ENCODE data around the gene TMOD1. TPM values are rescaled to one million over a fixed set of nuclear protein-coding genes. Genes with fewer than 3 reads are reported as not detected.
A peak's percentile ranks its signal among the peaks of the same experiment; 100 is the strongest.

The TMOD1 gene
- total and polyA plus RNA-seq, 4 donors, result 9.2 to 20.0 (median 14.1) TPM

GRCh38 chr9:97527626-97528528 lies 26.4 kb downstream of the TMOD1 start (continued):
- TF ChIP-seq REST (IDR thresholded peaks at IDR 0.05) (no peak), JUND (IDR thresholded peaks at IDR 0.05) (no peak), FOXA2 (IDR thresholded peaks at IDR 0.05) (no peak), MAX (IDR thresholded peaks at IDR 0.05) (no peak), EGR1 (IDR thresholded peaks at IDR 0.05; ENCODE audit: low read depth in 2 of 2) (no peak)

GRCh38 chr9:97528529-97529230 lies 27.2 kb downstream of the TMOD1 start:
- WGBS, result 91% methylated on average over 8 of the region's 8 CpGs
- TF ChIP-seq FOXA2 (IDR thresholded peaks at IDR 0.05), result no peak
- peak in 1 of 2 donors; percentile 25 for TF ChIP-seq HNF4A (conservative IDR thresholded peaks at IDR 0.05)
- Histone ChIP-seq H3K9me3 (ENCODE audit: control insufficient read depth in 4 of 4, low read length in 3 of 4) (no peaks in the 10 kb centered on the region), H3K27me3 (ENCODE audit: control insufficient read depth in 4 of 4, insufficient read depth in 4 of 4, low read length in 3 of 4) (no peaks in the 10 kb centered on the region), H3K36me3 (ENCODE audit: control insufficient read depth in 4 of 4, insufficient read depth in 3 of 4, low read depth in 1 of 4, low read length in 3 of 4) (peaks cover 0 to 7% (median 2%) of the 10 kb centered on the region in 4 donors), H3K9ac (ENCODE audit: low read depth in 1 of 2, low read length in 2 of 2) (no peak overlapping the region), H3K4me1 (ENCODE audit: control insufficient read depth in 4 of 4, insufficient read depth in 4 of 4, low read length in 3 of 4) (no peaks in the 10 kb centered on the region), H3K27ac (ENCODE audit: low read depth in 1 of 2, low read length in 2 of 2) (no peak overlapping the region), H3K4me3 (ENCODE audit: low read depth in 1 of 3, low read length in 3 of 3) (no peak overlapping the region)
- no peak for DNase-seq (ENCODE audit: low spot score)

GRCh38 chr9:97529363-97530076 lies 28.1 kb downstream of the TMOD1 start:
- Histone ChIP-seq H3K4me3 (ENCODE audit: low read depth in 1 of 3, low read length in 3 of 3) (no peak overlapping the region), H3K9me3 (ENCODE audit: control insufficient read depth in 4 of 4, low read length in 3 of 4) (no peaks in the 10 kb centered on the region), H3K9ac (ENCODE audit: low read depth in 1 of 2, low read length in 2 of 2) (no peak overlapping the region), H3K27me3 (ENCODE audit: control insufficient read depth in 4 of 4, insufficient read depth in 4 of 4, low read length in 3 of 4) (no peaks in the 10 kb centered on the region), H3K36me3 (ENCODE audit: control insufficient read depth in 4 of 4, insufficient read depth in 3 of 4, low read depth in 1 of 4, low read length in 3 of 4) (peaks cover 0 to 7% (median 2%) of the 10 kb centered on the region in 4 donors), H3K4me1 (ENCODE audit: control insufficient read depth in 4 of 4, insufficient read depth in 4 of 4, low read length in 3 of 4) (no peaks in the 10 kb centered on the region), H3K27ac (ENCODE audit: low read depth in 1 of 2, low read length in 2 of 2) (no peak overlapping the region)
- no peak for DNase-seq (ENCODE audit: low spot score)
- 77% methylated on average over 11 of the region's 11 CpGs for WGBS
- TF ChIP-seq GABPA (IDR thresholded peaks at IDR 0.05 in 1 of 2, conservative IDR thresholded peaks at IDR 0.05 in 1 of 2), result no peak
- TF ChIP-seq NR2F2 (IDR thresholded peaks at IDR 0.05), result peak; percentile 74
- no peak for TF ChIP-seq FOXA1 (IDR thresholded peaks at IDR 0.05)
